Coronary artery (tissue), 2 donors: ENCODE results near the gene SYPL1.

Source experiments
- DNase-seq: peaks from one replicate; pipeline ENCODE4 v3.0.0-alpha.2; 2017; ENCODE audit warnings: low spot score
- H3K27ac ChIP-seq, 2 donors: fragments of 200-600 bp; sonication (generic); one replicate each; pipeline ENCODE4 v1.5.1; 2016 to 2019
- H3K4me3 ChIP-seq: fragments of 200-600 bp; sonication (generic); 2 replicates; pipeline ENCODE4 v1.5.1; 2016; ENCODE audit warnings: mild to moderate bottlenecking, moderate library complexity
- CTCF ChIP-seq: fragments of 200-600 bp; sonication (generic); IDR thresholded peaks from one replicate; pipeline ENCODE4 v1.5.1; 2019; ENCODE audit warnings: antibody characterized with exemption

Gene SYPL1

DNA sequence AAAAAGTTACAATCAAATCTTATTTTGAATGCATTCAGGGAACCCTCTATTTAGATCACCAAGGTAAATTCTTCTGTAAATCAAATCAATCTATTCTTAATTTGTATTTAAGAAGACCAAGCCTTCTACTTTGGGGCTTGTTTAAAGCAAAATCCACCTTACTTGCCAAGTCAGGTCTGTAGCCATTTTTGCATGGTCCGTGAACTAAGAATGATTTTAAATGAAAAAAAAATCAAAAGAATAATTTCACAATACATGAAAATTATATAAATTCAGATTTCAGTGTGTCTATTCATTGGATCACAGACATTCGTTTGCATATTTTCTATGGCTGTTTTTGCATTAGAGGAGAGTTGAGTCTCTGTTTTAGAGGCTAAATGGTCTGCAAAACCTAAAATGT is 59.4 kb downstream of the SYPL1 start:
- Histone ChIP-seq H3K27ac (no peak overlapping the region), H3K4me3 (no peak overlapping the region)
- no peak for TF ChIP-seq CTCF
- DNase-seq = no peak

- no peak for TF ChIP-seq CTCF
- H3K4me3 ChIP-seq = no peak overlapping the region
- DNase-seq = no peak
- H3K27ac ChIP-seq = peak overlapping the region in 1 of 2 donors; percentile 44
Measured at GRCh38 chr7:106050746-106051117, 61.4 kb downstream of the SYPL1 start.

GRCh38 chr7:106050002-106050745 is 61.9 kb downstream of the SYPL1 start:
- H3K27ac ChIP-seq = peak overlapping the region in 1 of 2 donors; percentile 44
- no peak for DNase-seq

DNA sequence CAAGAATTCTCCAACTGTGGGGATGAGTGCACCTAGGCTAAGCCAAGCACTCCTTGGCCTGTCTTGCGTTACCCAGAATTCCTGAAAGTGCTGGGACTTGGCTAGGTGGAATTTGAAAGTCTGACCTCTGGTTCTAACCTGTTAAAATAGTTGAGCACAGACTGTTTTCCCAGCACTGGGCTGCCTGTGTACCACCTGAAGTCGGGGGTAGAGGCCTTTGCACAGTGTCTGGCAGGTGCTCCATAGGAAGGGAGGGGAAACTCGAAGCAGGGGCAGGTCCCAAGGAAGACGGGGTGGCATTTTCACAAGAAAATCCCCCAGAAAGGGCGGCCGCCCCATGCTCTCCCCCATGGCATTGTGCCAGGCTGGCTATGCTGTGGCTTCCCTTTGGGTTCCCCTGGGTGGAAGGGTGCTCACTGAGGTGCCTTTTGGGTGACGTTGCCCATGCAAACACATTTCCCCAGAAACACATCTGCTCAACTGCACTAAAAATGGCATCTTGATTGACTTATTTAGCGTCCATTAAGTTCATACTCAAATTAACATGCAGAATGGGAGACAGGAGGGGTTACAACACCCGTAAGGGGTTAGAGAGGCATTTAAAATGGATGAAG is 62.9 kb downstream of the SYPL1 start:
- Histone ChIP-seq H3K27ac (no peak overlapping the region), H3K4me3 (no peak overlapping the region)
- DNase-seq = no peak
- TF ChIP-seq CTCF = no peak

More at GRCh38 chr7:106050002-106050745, 61.9 kb downstream of the SYPL1 start:
- H3K4me3 ChIP-seq = no peak overlapping the region
- no peak for TF ChIP-seq CTCF

DNA sequence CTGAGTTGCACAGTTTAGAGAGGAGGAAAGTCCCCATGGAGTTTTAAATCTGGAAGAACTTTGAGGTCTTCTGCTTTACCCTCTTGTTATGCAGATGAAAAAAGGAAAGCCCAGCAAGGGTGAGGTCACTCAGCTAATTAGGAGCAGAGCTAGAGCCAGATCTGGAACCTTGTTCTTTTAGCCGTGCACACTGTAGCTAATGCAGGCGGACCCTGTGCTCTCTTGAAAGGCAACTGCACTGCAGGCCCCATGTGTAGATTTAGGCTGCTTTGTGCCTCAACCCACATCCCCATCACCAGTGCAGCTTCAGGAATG is 63.4 kb downstream of the SYPL1 start:
- Histone ChIP-seq H3K27ac (no peak overlapping the region), H3K4me3 (no peak overlapping the region)
- DNase-seq = no peak
- no peak for TF ChIP-seq CTCF

DNA sequence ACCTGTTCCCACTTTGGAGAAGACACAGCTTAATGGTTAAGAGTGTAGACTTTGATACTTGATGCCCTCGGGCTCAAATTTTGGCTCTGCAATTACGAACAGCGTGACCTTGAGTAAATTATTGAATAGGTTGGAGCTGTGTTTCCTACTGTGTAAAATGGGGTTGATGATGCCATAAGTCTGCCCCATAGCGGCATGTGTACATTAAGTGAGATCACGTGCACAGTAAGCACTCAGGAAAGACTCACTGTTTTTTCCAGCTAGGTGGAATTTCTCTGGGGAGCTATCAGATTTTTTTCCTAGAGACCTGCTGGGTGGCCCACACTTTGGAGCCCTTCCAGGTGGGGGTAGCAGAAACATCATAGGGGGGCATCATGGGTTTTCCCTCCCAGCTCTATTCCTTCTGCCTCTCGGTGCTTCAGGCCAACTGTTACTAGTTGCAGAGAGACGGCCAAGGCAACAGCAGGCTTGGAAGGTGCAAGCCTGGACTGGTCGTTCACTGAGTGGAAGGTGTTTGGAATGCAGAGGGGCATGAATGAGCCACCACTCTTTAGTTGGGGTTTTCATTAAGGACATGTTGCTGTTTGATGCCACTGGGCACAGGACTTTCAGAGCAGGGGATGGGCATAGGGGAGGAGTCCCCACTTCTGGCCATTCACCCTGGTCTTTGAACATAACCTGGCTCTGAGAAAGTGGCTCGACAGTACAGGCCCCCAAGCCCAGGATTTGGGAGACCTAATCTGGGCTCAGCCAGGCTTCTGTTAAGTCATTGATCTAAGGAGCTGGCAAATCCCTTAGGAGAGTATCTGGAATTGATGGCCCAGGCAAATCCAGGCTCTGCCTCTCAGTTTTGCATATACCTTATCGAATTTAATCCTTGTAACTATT is 64.0 kb downstream of the SYPL1 start:
- TF ChIP-seq CTCF = no peak
- Histone ChIP-seq H3K27ac (no peak overlapping the region), H3K4me3 (no peak overlapping the region)
- no peak for DNase-seq
